Ishikawa (cell line): ENCODE results near the gene PLA2G2A.

Experiments
- TCF12 ChIP-seq: IDR thresholded peaks from 2 replicates; pipeline ENCODE4 v1.6.1; 2012; ENCODE audit warnings: low read depth
- TF ChIP-seq, protein P1 (sequence below): IDR thresholded peaks from 2 replicates; pipeline ENCODE4 v1.6.1; 2012; ENCODE audit warnings: low read depth, mild to moderate bottlenecking

DNA sequence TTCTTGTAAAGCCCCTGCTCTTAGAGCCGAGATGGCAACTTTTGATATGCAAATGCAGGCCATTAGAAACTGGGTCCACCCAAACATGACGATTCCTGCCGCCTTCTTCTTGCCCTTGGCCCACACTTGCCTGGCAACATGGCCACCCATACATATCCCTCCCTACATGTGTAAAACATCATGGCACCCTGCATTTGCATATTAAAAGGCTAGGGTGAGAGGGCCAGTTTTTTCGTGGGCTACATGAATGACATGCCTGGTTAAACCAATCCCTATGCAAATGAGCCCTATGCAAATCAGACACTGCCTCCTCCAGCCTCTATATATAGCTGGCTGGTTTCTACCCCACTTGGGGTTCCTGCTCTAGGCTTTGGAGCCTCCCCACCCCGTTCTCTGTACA lies 18.8 kb downstream of the PLA2G2A start:
- TF ChIP-seq, protein P1, sequence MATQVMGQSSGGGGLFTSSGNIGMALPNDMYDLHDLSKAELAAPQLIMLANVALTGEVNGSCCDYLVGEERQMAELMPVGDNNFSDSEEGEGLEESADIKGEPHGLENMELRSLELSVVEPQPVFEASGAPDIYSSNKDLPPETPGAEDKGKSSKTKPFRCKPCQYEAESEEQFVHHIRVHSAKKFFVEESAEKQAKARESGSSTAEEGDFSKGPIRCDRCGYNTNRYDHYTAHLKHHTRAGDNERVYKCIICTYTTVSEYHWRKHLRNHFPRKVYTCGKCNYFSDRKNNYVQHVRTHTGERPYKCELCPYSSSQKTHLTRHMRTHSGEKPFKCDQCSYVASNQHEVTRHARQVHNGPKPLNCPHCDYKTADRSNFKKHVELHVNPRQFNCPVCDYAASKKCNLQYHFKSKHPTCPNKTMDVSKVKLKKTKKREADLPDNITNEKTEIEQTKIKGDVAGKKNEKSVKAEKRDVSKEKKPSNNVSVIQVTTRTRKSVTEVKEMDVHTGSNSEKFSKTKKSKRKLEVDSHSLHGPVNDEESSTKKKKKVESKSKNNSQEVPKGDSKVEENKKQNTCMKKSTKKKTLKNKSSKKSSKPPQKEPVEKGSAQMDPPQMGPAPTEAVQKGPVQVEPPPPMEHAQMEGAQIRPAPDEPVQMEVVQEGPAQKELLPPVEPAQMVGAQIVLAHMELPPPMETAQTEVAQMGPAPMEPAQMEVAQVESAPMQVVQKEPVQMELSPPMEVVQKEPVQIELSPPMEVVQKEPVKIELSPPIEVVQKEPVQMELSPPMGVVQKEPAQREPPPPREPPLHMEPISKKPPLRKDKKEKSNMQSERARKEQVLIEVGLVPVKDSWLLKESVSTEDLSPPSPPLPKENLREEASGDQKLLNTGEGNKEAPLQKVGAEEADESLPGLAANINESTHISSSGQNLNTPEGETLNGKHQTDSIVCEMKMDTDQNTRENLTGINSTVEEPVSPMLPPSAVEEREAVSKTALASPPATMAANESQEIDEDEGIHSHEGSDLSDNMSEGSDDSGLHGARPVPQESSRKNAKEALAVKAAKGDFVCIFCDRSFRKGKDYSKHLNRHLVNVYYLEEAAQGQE: no peak
- TF ChIP-seq TCF12: no peak
